ENCODE measurements around the gene KRTAP11-1. TPM values are rescaled to one million over a fixed set of nuclear protein-coding genes. Genes with fewer than 3 reads are reported as not detected.

KRTAP11-1 gene
- 0.23 TPM for total RNA-seq

GRCh38 chr21:30881480-30881879, at the start of gene KRTAP11-1:
Gene KRTAP11-1 (minus strand): TSS chr21:30881580. CDS start chr21:30881524, 56 bp downstream.
- DNase-seq (ENCODE audit: low spot score), result no peak

- DNase-seq (ENCODE audit: low spot score), result no peak
Observed at GRCh38 chr21:30924146-30924700, 42.8 kb upstream of the KRTAP11-1 start.

- no peak for DNase-seq (ENCODE audit: low spot score)
Observed at GRCh38 chr21:30921129-30921528, 39.7 kb upstream of the KRTAP11-1 start.

GRCh38 chr21:30917557-30917956, 36.2 kb upstream of the KRTAP11-1 start:
- DNase-seq (ENCODE audit: low spot score), result no peak

GRCh38 chr21:30900881-30901280, 19.5 kb upstream of the KRTAP11-1 start:
- no peak for DNase-seq (ENCODE audit: low spot score)

GRCh38 chr21:30882866-30883597, 1.7 kb upstream of the KRTAP11-1 start:
- no peak for DNase-seq (ENCODE audit: low spot score)

GRCh38 chr21:30880914-30881313, 466 bp downstream of the KRTAP11-1 start:
- DNase-seq (ENCODE audit: low spot score), result no peak

- DNase-seq (ENCODE audit: low spot score), result no peak
Observed at GRCh38 chr21:30874526-30874925, 6.9 kb downstream of the KRTAP11-1 start.

- DNase-seq (ENCODE audit: low spot score), result no peak
Observed at GRCh38 chr21:30847627-30848500, 33.5 kb downstream of the KRTAP11-1 start.

GRCh38 chr21:30842990-30843389, 38.4 kb downstream of the KRTAP11-1 start:
- no peak for DNase-seq (ENCODE audit: low spot score)

GRCh38 chr21:30839304-30839703, 42.1 kb downstream of the KRTAP11-1 start:
- peak; percentile 25 for DNase-seq (ENCODE audit: low spot score)

- no peak for DNase-seq (ENCODE audit: low spot score)
Observed at GRCh38 chr21:30838536-30838935, 42.8 kb downstream of the KRTAP11-1 start.

- no peak for DNase-seq (ENCODE audit: low spot score)
Observed at GRCh38 chr21:30831194-30831765, 50.1 kb downstream of the KRTAP11-1 start.

Other genes with a start within 250 kb of the KRTAP11-1 start
- not detected for gene KRTAP20-2, start 246.4 kb downstream of the KRTAP11-1 start, total RNA-seq
- not detected for gene KRTAP20-3, start 238.7 kb downstream of the KRTAP11-1 start, total RNA-seq
- gene KRTAP21-3, start 162.8 kb downstream of the KRTAP11-1 start, total RNA-seq, result not detected
- not detected for gene KRTAP21-2, start 134.3 kb downstream of the KRTAP11-1 start, total RNA-seq
- not detected for gene KRTAP21-1, start 126.2 kb downstream of the KRTAP11-1 start, total RNA-seq
- gene KRTAP8-1, start 68.3 kb downstream of the KRTAP11-1 start, total RNA-seq, result not detected
- gene KRTAP7-1, start 51.8 kb downstream of the KRTAP11-1 start, total RNA-seq, result not detected
- gene KRTAP19-8, start 156.9 kb upstream of the KRTAP11-1 start, total RNA-seq, result not detected